Astrocyte of the cerebellum (primary cell): ENCODE data around the gene STK25.
"Not testable (repeated sequence)": the region's sequence is repeated elsewhere in the genome, so short reads cannot be mapped to it uniquely, and the experiment has no call there.

Experiments
- DNase-seq: peaks from one replicate; pipeline ENCODE4 v3.0.0-alpha.2; 2011; ENCODE audit warnings: low read depth
- H3K4me3 ChIP-seq: 2 replicates; pipeline ENCODE4 v1.5.1; 2011; ENCODE audit warnings: mild to moderate bottlenecking, low read depth, low read length, moderate library complexity
- CTCF ChIP-seq: IDR thresholded peaks from 2 replicates; pipeline ENCODE4 v1.5.1; 2012; ENCODE audit warnings: low read length, low read depth, moderate library complexity, mild to moderate bottlenecking; ENCODE audit errors: missing control alignments
- in situ Hi-C: cut with HindIII; loops from 2 replicates; pipeline ENCODE4 v1.10.0; 2017; ENCODE audit warnings: low sequenced_read_pairs

The STK25 gene

GRCh38 chr2:241532733-241533601 is 24.6 kb upstream of the STK25 start:
- no peak for TF ChIP-seq CTCF
- H3K4me3 ChIP-seq, result no peak overlapping the region
- no peak for DNase-seq
- in situ Hi-C loops, result no loop called here

DNA sequence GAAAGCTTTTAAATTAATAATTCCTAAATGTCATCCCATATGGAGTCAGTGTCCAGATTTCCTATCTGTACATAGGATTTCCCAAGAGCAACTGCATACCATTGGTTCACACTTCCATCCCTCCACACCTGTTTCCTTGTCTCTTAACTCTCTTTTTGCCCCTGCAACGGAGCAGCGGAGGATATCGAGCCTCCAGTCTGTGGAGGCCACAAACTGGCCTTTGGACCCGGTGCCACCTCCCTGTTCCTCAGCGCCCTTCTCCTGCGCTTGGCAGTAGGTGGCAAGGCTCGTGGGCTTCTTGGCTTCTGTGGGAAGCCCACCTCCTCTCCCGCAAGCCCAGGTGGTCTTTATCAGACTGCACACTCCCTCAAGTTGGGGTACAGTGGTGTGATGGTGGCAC is 23.8 kb upstream of the STK25 start:
- no peak for DNase-seq
- in situ Hi-C loops, result no loop called here
- H3K4me3 ChIP-seq, result no peak overlapping the region
- TF ChIP-seq CTCF, result no peak

- in situ Hi-C loops, result no loop called here
- TF ChIP-seq CTCF, result no peak
- no peak for DNase-seq
- H3K4me3 ChIP-seq, result no peak overlapping the region
Measured at GRCh38 chr2:241531161-241531722, 22.9 kb upstream of the STK25 start.

DNA sequence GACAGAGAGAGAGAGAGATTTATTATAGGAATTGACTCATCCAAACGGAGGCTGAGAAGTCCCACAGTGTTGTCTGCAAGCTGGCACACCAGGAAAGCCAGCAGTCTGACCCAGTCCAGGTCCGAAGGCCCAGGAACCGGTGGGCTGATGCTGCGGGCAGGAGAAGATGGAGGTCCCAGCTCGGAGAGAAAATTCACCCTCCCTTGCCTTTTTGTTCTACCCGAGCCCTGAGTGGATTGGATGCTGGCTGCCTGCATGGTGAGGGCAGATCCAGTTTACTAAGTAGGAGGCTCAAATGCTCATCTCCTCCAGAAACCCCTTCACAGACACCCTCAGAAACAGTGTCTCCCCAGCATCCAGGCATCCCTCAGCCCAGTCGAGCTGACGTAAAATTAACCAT is 22.2 kb upstream of the STK25 start:
- TF ChIP-seq CTCF, result no peak
- DNase-seq, result no peak
- in situ Hi-C loops, result no loop called here
- H3K4me3 ChIP-seq, result no peak overlapping the region

- H3K4me3 ChIP-seq, in situ Hi-C loops, DNase-seq: not testable (repeated sequence)
Measured at GRCh38 chr2:241525818-241526780, 17.7 kb upstream of the STK25 start.

- DNase-seq, result no peak
- no peak for TF ChIP-seq CTCF
- in situ Hi-C loops, result no loop called here
- no peak overlapping the region for H3K4me3 ChIP-seq
Measured at GRCh38 chr2:241522477-241522876, 14.1 kb upstream of the STK25 start.
